HUES48 (cell line): ENCODE results near the gene TRIM16.
"Not testable (repeated sequence)": the region's sequence is repeated elsewhere in the genome, so short reads cannot be mapped to it uniquely, and the experiment has no call there.

Experiments used
- H3K27ac ChIP-seq: one replicate; pipeline ENCODE4 v1.7.0; 2013; ENCODE audit warnings: low read depth, low read length, inconsistent platforms
- H3K27me3 ChIP-seq: 2 replicates; pipeline ENCODE4 v1.6.1; 2013; ENCODE audit warnings: mild to moderate bottlenecking, low read length; ENCODE audit not compliant: control insufficient read depth, insufficient read depth
- H3K36me3 ChIP-seq: 2 replicates; pipeline ENCODE4 v1.6.1; 2013; ENCODE audit warnings: low read length; ENCODE audit not compliant: control insufficient read depth, insufficient read depth
- H3K4me1 ChIP-seq: 2 replicates; pipeline ENCODE4 v1.6.1; 2013; ENCODE audit warnings: mild to moderate bottlenecking, low read length; ENCODE audit not compliant: control insufficient read depth, insufficient read depth
- H3K4me3 ChIP-seq: 2 replicates; pipeline ENCODE4 v1.5.1; 2013; ENCODE audit warnings: mild to moderate bottlenecking, low read depth, low read length
- H3K9ac ChIP-seq: 2 replicates; pipeline ENCODE4 v1.6.1; 2013; ENCODE audit warnings: mild to moderate bottlenecking, low read depth, low read length, moderate library complexity
- H3K9me3 ChIP-seq: 2 replicates; pipeline ENCODE4 v1.6.1; 2013; ENCODE audit warnings: low read length; ENCODE audit not compliant: control insufficient read depth, insufficient read depth

Gene TRIM16

GRCh38 chr17:15683824-15684478 lies at the start of gene TRIM16:
Gene TRIM16 (minus strand): TSS chr17:15684311. CDS start chr17:15651609, 32,702 bp downstream.
- H3K36me3 ChIP-seq, H3K27me3 ChIP-seq, H3K4me1 ChIP-seq, H3K27ac ChIP-seq, H3K9me3 ChIP-seq: not testable (repeated sequence)
- Histone ChIP-seq H3K9ac (peak within 1 kb of the TSS; percentile 60), H3K4me3 (peak within 1 kb of the TSS; percentile 72)

- H3K27ac ChIP-seq, H3K36me3 ChIP-seq, H3K4me3 ChIP-seq, H3K4me1 ChIP-seq, H3K9me3 ChIP-seq, H3K27me3 ChIP-seq, H3K9ac ChIP-seq: not testable (repeated sequence)
These were observed 49.2 kb upstream of the TRIM16 start for GRCh38 chr17:15733174-15733789.

- H3K4me1 ChIP-seq, H3K4me3 ChIP-seq, H3K9me3 ChIP-seq, H3K27ac ChIP-seq, H3K27me3 ChIP-seq, H3K9ac ChIP-seq, H3K36me3 ChIP-seq: not testable (repeated sequence)
These were observed 47.8 kb upstream of the TRIM16 start, which contains the start of gene TBC1D26 for GRCh38 chr17:15731900-15732299. Gene TBC1D26 (plus strand): TSS chr17:15732283. CDS start chr17:15735349, 3,066 bp downstream.

GRCh38 chr17:15730535-15730934 lies 46.4 kb upstream of the TRIM16 start:
- H3K27me3 ChIP-seq, H3K27ac ChIP-seq, H3K9ac ChIP-seq, H3K36me3 ChIP-seq, H3K4me3 ChIP-seq, H3K9me3 ChIP-seq, H3K4me1 ChIP-seq: not testable (repeated sequence)

- H3K9ac ChIP-seq, H3K27ac ChIP-seq, H3K4me1 ChIP-seq, H3K4me3 ChIP-seq, H3K27me3 ChIP-seq: not testable (repeated sequence)
- Histone ChIP-seq H3K9me3 (peaks cover 44% of the 10 kb centered on the region), H3K36me3 (peaks cover 49% of the 10 kb centered on the region)
These were observed 32.8 kb upstream of the TRIM16 start for GRCh38 chr17:15716601-15717563.

- not testable (repeated sequence) for H3K4me1 ChIP-seq, H3K27ac ChIP-seq, H3K27me3 ChIP-seq, H3K9ac ChIP-seq, H3K4me3 ChIP-seq
- Histone ChIP-seq H3K36me3 (peaks cover 69% of the 10 kb centered on the region), H3K9me3 (peaks cover 56% of the 10 kb centered on the region)
These were observed 24.8 kb upstream of the TRIM16 start for GRCh38 chr17:15708879-15709278.

- H3K4me1 ChIP-seq, H3K27me3 ChIP-seq, H3K9ac ChIP-seq, H3K4me3 ChIP-seq, H3K27ac ChIP-seq: not testable (repeated sequence)
- Histone ChIP-seq H3K36me3 (peaks cover 60% of the 10 kb centered on the region), H3K9me3 (peaks cover 36% of the 10 kb centered on the region)
These were observed 20.7 kb upstream of the TRIM16 start for GRCh38 chr17:15704813-15705212.

- not testable (repeated sequence) for H3K27me3 ChIP-seq, H3K4me3 ChIP-seq, H3K9ac ChIP-seq, H3K4me1 ChIP-seq, H3K27ac ChIP-seq
- Histone ChIP-seq H3K36me3 (peaks cover 60% of the 10 kb centered on the region), H3K9me3 (peaks cover 36% of the 10 kb centered on the region)
These were observed 20.1 kb upstream of the TRIM16 start for GRCh38 chr17:15704239-15704638.

- not testable (repeated sequence) for H3K9me3 ChIP-seq, H3K27ac ChIP-seq, H3K27me3 ChIP-seq, H3K4me1 ChIP-seq
- Histone ChIP-seq H3K4me3 (peak overlapping the region; percentile 75), H3K9ac (peak overlapping the region; percentile 69), H3K36me3 (peaks cover 21% of the 10 kb centered on the region)
These were observed 15.8 kb upstream of the TRIM16 start for GRCh38 chr17:15699937-15700336.

GRCh38 chr17:15699413-15699924 lies 15.4 kb upstream of the TRIM16 start, which contains the start of gene ZNF286A:
Gene ZNF286A (plus strand): TSS chr17:15699752. CDS start chr17:15700330, 578 bp downstream.
- not testable (repeated sequence) for H3K9me3 ChIP-seq, H3K4me1 ChIP-seq, H3K27ac ChIP-seq, H3K27me3 ChIP-seq
- peaks cover 19% of the 10 kb centered on the region for H3K36me3 ChIP-seq
- peak within 1 kb of the TSS; percentile 75 for H3K4me3 ChIP-seq
- H3K9ac ChIP-seq, result peak within 1 kb of the TSS; percentile 69
